SU-DHL-6 (cell line): ENCODE data around the gene FLT1.

Experiments
- CTCF ChIP-seq: fragments of 200-600 bp; sonication (generic); IDR thresholded peaks from one replicate; pipeline ENCODE4 v1.5.1; 2017; ENCODE audit warnings: antibody characterized with exemption, mild to moderate bottlenecking, low read length, moderate library complexity; ENCODE audit not compliant: insufficient read depth, poor library complexity, severe bottlenecking
- EZH2phosphoT487 ChIP-seq: fragments of 200-600 bp; sonication (generic), shearing (Covaris generic); conservative IDR thresholded peaks from 2 replicates; pipeline ENCODE4 v1.6.1; 2018; ENCODE audit warnings: mild to moderate bottlenecking, antibody characterized with exemption, low read length, moderate library complexity, mixed read lengths

- TF ChIP-seq CTCF (no peak), EZH2phosphoT487 (no peak)
Observed at GRCh38 chr13:28380319-28380718, 114.6 kb downstream of the FLT1 start.
